ENCODE data around the gene TMEM125. TPM values are rescaled to one million over a fixed set of nuclear protein-coding genes. Genes with fewer than 3 reads are reported as not detected.

Gene TMEM125
- total and polyA plus RNA-seq, 9 of the 15 experiments (the other 6 are each of a cell fraction or from before 2014, with no cell fraction given): 0.07 to 0.08 TPM; not detected in 7

GRCh38 chr1:43238085-43238484 lies 31.7 kb upstream of the TMEM125 start (continued):
- TF ChIP-seq ZNF318 (IDR thresholded peaks at IDR 0.05; ENCODE audit: borderline replicate concordance in 1 of 2, low read depth in 1 of 2) (no peak), CCNT2 (IDR thresholded peaks at IDR 0.05; ENCODE audit: borderline replicate concordance, extremely low read depth, insufficient read length, low read depth, low read length) (no peak), DNMT1 (IDR thresholded peaks at IDR 0.05) (no peak), FOXJ3 (CRISPR knock-in tag; IDR thresholded peaks at IDR 0.05) (no peak), MTA1 (IDR thresholded peaks at IDR 0.05; ENCODE audit: borderline replicate concordance) (no peak), DEAF1 (CRISPR knock-in tag; IDR thresholded peaks at IDR 0.05) (peak; percentile 76), ZKSCAN8 (CRISPR knock-in tag; IDR thresholded peaks at IDR 0.05) (no peak), FOS (IDR thresholded peaks at IDR 0.05; ENCODE audit: extremely low read depth, insufficient read length) (no peak), PML (IDR thresholded peaks at IDR 0.05; ENCODE audit: low read length) (no peak), ZNF24 (IDR thresholded peaks at IDR 0.05) (no peak), PTTG1 (tag; IDR thresholded peaks at IDR 0.05; ENCODE audit: low read depth) (no peak), ELK3 (CRISPR knock-in tag; IDR thresholded peaks at IDR 0.05) (no peak)
